Measurements from ENCODE around the gene TRPM2. TPM values are rescaled to one million over a fixed set of nuclear protein-coding genes. Genes with fewer than 3 reads are reported as not detected.

TRPM2 gene
- total and polyA plus RNA-seq, 12 donors: 1.5 to 28.3 (median 11.3) TPM

GRCh38 chr21:44464351-44464750 is 110.9 kb downstream of the TRPM2 start:
- 79 to 90% (median 87%) methylated on average over 4 to 12 of the region's 12 CpGs for WGBS, 4 donors
- no peaks in the 10 kb centered on the region for H3K4me1 ChIP-seq (replicated peaks in 1 of 2)
- TF ChIP-seq CTCF (IDR thresholded peaks at IDR 0.05): no peak
- no peak for TF ChIP-seq POLR2A (IDR thresholded peaks at IDR 0.05)
- H3K4me3 ChIP-seq: no peak overlapping the region
- no peaks in the 10 kb centered on the region for H3K9me3 ChIP-seq (replicated peaks in 1 of 3)
- intact Hi-C loops (cut with DNase I): loop anchor here in 1 of 2 donors (10.0 kb wide), 1 partner anchor 140 kb away; no protein-coding TSS in a partner anchor
- no peak overlapping the region for H3K27ac ChIP-seq
- no peaks in the 10 kb centered on the region for H3K27me3 ChIP-seq
- H3K36me3 ChIP-seq (replicated peaks in 1 of 2): no peaks in the 10 kb centered on the region
- DNase-seq: no peak

GRCh38 chr21:44466351-44466954 is 113.0 kb downstream of the TRPM2 start:
- 74 to 92% (median 85%) methylated on average over 10 to 16 of the region's 16 CpGs for WGBS, 4 donors
- H3K4me3 ChIP-seq: no peak overlapping the region
- H3K27ac ChIP-seq: no peak overlapping the region
- no peaks in the 10 kb centered on the region for H3K36me3 ChIP-seq (replicated peaks in 1 of 2)
- TF ChIP-seq POLR2A (IDR thresholded peaks at IDR 0.05) (no peak), CTCF (IDR thresholded peaks at IDR 0.05) (no peak)
- DNase-seq: no peak
- intact Hi-C loops (cut with DNase I): loop anchor here in 1 of 2 donors (10.0 kb wide), 1 partner anchor 142 kb away; no protein-coding TSS in a partner anchor
- H3K9me3 ChIP-seq (replicated peaks in 1 of 3): no peaks in the 10 kb centered on the region
- no peaks in the 10 kb centered on the region for H3K27me3 ChIP-seq
- no peaks in the 10 kb centered on the region for H3K4me1 ChIP-seq (replicated peaks in 1 of 2)

- DNase-seq: no peak
- 87 to 93% (median 92%) methylated on average over 24 to 36 of the region's 36 CpGs for WGBS, 4 donors
Measured at GRCh38 chr21:44466996-44467858, 113.8 kb downstream of the TRPM2 start.

More at GRCh38 chr21:44466996-44467858, 113.8 kb downstream of the TRPM2 start:
- H3K9me3 ChIP-seq (replicated peaks in 1 of 3): no peaks in the 10 kb centered on the region
- H3K27me3 ChIP-seq: no peaks in the 10 kb centered on the region
- H3K4me1 ChIP-seq (replicated peaks in 1 of 2): no peaks in the 10 kb centered on the region
- H3K27ac ChIP-seq: no peak overlapping the region
- H3K36me3 ChIP-seq (replicated peaks in 1 of 2): no peaks in the 10 kb centered on the region
- intact Hi-C loops (cut with DNase I): loop anchor here in 1 of 2 donors (10.0 kb wide), 1 partner anchor 142 kb away; no protein-coding TSS in a partner anchor
- TF ChIP-seq CTCF (IDR thresholded peaks at IDR 0.05) (no peak), POLR2A (IDR thresholded peaks at IDR 0.05) (no peak)
- no peak overlapping the region for H3K4me3 ChIP-seq
